IMR-90 (cell line): Measurements from ENCODE around the gene BAZ2B.

Experiments
- CEBPB ChIP-seq: IDR thresholded peaks from 2 replicates; pipeline ENCODE4 v1.6.1; 2012; ENCODE audit warnings: low read depth, low read length, improper control_type of control experiment
- CTCF ChIP-seq: conservative IDR thresholded peaks from 2 replicates; pipeline ENCODE4 v1.5.1; 2012; ENCODE audit warnings: mild to moderate bottlenecking, low read depth, low read length, improper control_type of control experiment
- ELK1 ChIP-seq: fragments of 150-350 bp; IDR thresholded peaks from 2 replicates; pipeline ENCODE4 v1.6.1; 2016; ENCODE audit warnings: low read depth, mild to moderate bottlenecking, low read length, moderate library complexity, borderline replicate concordance
- FOS ChIP-seq: fragments of 150-350 bp; IDR thresholded peaks from 2 replicates; pipeline ENCODE4 v1.6.1; 2016; ENCODE audit warnings: low read depth, low read length
- MAFK ChIP-seq: IDR thresholded peaks from 2 replicates; pipeline ENCODE4 v1.6.1; 2012; ENCODE audit warnings: low read depth, low read length, improper control_type of control experiment
- MXI1 ChIP-seq: IDR thresholded peaks from 2 replicates; pipeline ENCODE4 v1.6.1; 2012; ENCODE audit warnings: low read depth, mild to moderate bottlenecking, low read length, moderate library complexity, borderline replicate concordance
- POLR2A ChIP-seq: IDR thresholded peaks from 2 replicates; pipeline ENCODE4 v1.6.1; 2012; ENCODE audit warnings: mild to moderate bottlenecking, low read depth, low read length
- RCOR1 ChIP-seq: IDR thresholded peaks from 2 replicates; pipeline ENCODE4 v1.6.1; 2012; ENCODE audit warnings: mild to moderate bottlenecking, low read length, improper control_type of control experiment; ENCODE audit not compliant: insufficient replicate concordance
- RFX5 ChIP-seq: IDR thresholded peaks from 2 replicates; pipeline ENCODE4 v1.8.0; 2012; ENCODE audit warnings: low read depth, mild to moderate bottlenecking, low read length, moderate library complexity
- USF2 ChIP-seq: fragments of 150-350 bp; IDR thresholded peaks from 2 replicates; pipeline ENCODE4 v1.6.1; 2017; ENCODE audit warnings: mild to moderate bottlenecking, antibody characterized with exemption, low read length, low read depth

GRCh38 chr2:159506764-159507440, 109.4 kb downstream of the BAZ2B start:
- TF ChIP-seq CTCF (no peak), ELK1 (no peak), POLR2A (no peak), USF2 (no peak), FOS (no peak), MAFK (no peak), RFX5 (no peak), MXI1 (no peak), CEBPB (no peak), RCOR1 (no peak)
